ENCODE results near the gene BRD4. TPM values are rescaled to one million over a fixed set of nuclear protein-coding genes. Genes with fewer than 3 reads are reported as not detected.
"Not testable (repeated sequence)": the region's sequence is repeated elsewhere in the genome, so short reads cannot be mapped to it uniquely, and the experiment has no call there.

Gene BRD4
- polyA plus RNA-seq, 3 donors: 3.7 to 19.2 (median 4.2) TPM

DNA sequence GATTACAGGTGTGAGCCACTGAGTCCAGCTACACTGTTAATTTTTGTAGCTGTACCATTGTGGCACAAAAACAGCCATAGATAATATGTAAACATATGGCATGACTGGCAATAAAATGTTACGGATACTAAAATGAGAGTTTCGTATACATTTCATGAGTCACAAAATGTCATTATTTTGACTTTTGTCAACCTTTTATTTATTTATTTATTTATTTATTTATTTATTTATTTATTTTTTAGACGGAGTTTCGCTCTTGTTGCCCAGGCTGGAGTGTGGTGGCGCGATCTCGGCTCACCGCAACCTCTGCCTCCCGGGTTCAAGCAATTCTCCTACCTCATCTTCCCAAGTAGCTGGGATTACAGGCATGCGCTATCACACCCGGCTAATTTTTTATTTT lies 9.0 kb upstream of the BRD4 start:
- H3K27me3 ChIP-seq (ENCODE audit: control insufficient read depth in 2 of 2, insufficient read depth in 2 of 2, low read length in 2 of 2); H3K9me3 ChIP-seq (replicated peaks in 1 of 2; ENCODE audit: control insufficient read depth in 1 of 2, insufficient read depth in 1 of 2, low read length in 2 of 2); H3K27ac Mint-ChIP-seq; H3K9ac ChIP-seq (ENCODE audit: insufficient read depth, low read length, poor library complexity, severe bottlenecking); H3K79me2 ChIP-seq (ENCODE audit: insufficient read depth, low read length); H3K4me1 Mint-ChIP-seq; H2AFZ ChIP-seq (ENCODE audit: insufficient read depth, low read depth, low read length, poor library complexity, severe bottlenecking); intact Hi-C loops (cut with micrococcal nuclease); H3K4me2 ChIP-seq (replicated peaks; ENCODE audit: extremely low read depth, low read length, poor library complexity, severe bottlenecking); H3K4me3 Mint-ChIP-seq; H3K4me1 ChIP-seq (ENCODE audit: control insufficient read depth in 1 of 2, insufficient read depth in 2 of 2, low read length in 2 of 2); H3K27me3 Mint-ChIP-seq (ENCODE audit: low read depth in 3 of 3); H3K27ac ChIP-seq (ENCODE audit: low read depth in 1 of 2, low read length in 2 of 2); H4K20me1 ChIP-seq (ENCODE audit: insufficient read depth, low read length); H3K4me3 ChIP-seq (replicated peaks in 1 of 3; ENCODE audit: low read depth in 2 of 3, low read length in 3 of 3); H3K9me3 Mint-ChIP-seq; DNase-seq: not testable (repeated sequence)
- peaks cover 27 to 57% of the 10 kb centered on the region in 2 donors for H3K36me3 Mint-ChIP-seq
- no CpG with 5 or more reads among the region's 11 CpGs for WGBS (ENCODE audit: insufficient coverage)
- peaks cover 18 to 57% of the 10 kb centered on the region in 2 donors for H3K36me3 ChIP-seq (replicated peaks in 1 of 2; ENCODE audit: control insufficient read depth in 1 of 2, insufficient read depth in 2 of 2, low read length in 2 of 2)

- H3K36me3 ChIP-seq (replicated peaks in 1 of 2; ENCODE audit: control insufficient read depth in 1 of 2, insufficient read depth in 2 of 2, low read length in 2 of 2): peaks cover 11 to 48% of the 10 kb centered on the region in 2 donors
- WGBS (ENCODE audit: insufficient coverage): 100% methylated on average over 2 of the region's 4 CpGs
- H3K9me3 ChIP-seq (replicated peaks in 1 of 2; ENCODE audit: control insufficient read depth in 1 of 2, insufficient read depth in 1 of 2, low read length in 2 of 2): no peaks in the 10 kb centered on the region
- H3K36me3 Mint-ChIP-seq: peaks cover 19 to 50% of the 10 kb centered on the region in 2 donors
- H3K27me3 Mint-ChIP-seq (ENCODE audit: low read depth in 3 of 3): peaks cover 0 to 2% (median 0%) of the 10 kb centered on the region in 3 donors
- H4K20me1 ChIP-seq (ENCODE audit: insufficient read depth, low read length): no peaks in the 10 kb centered on the region
- no peak overlapping the region for H3K9ac ChIP-seq (ENCODE audit: insufficient read depth, low read length, poor library complexity, severe bottlenecking)
- DNase-seq: no peak
- no peak for TF ChIP-seq CTCF (IDR thresholded peaks at IDR 0.05)
- no peak overlapping the region for H3K4me3 ChIP-seq (replicated peaks in 1 of 3; ENCODE audit: low read depth in 2 of 3, low read length in 3 of 3)
- no peaks in the 10 kb centered on the region for H3K4me1 Mint-ChIP-seq
- no peak overlapping the region for H3K4me2 ChIP-seq (replicated peaks; ENCODE audit: extremely low read depth, low read length, poor library complexity, severe bottlenecking)
- intact Hi-C loops (cut with micrococcal nuclease): no loop called here
- no peak overlapping the region for H3K27ac Mint-ChIP-seq
- no peaks in the 10 kb centered on the region for H3K4me1 ChIP-seq (ENCODE audit: control insufficient read depth in 1 of 2, insufficient read depth in 2 of 2, low read length in 2 of 2)
- H3K79me2 ChIP-seq (ENCODE audit: insufficient read depth, low read length): peaks cover 8% of the 10 kb centered on the region
- H3K27ac ChIP-seq (ENCODE audit: low read depth in 1 of 2, low read length in 2 of 2): no peak overlapping the region
- no peaks in the 10 kb centered on the region for H3K9me3 Mint-ChIP-seq
- no peaks in the 10 kb centered on the region for H3K27me3 ChIP-seq (ENCODE audit: control insufficient read depth in 2 of 2, insufficient read depth in 2 of 2, low read length in 2 of 2)
- H3K4me3 Mint-ChIP-seq: no peak overlapping the region
- no peak overlapping the region for H2AFZ ChIP-seq (ENCODE audit: insufficient read depth, low read depth, low read length, poor library complexity, severe bottlenecking)
Measured at GRCh38 chr19:15340086-15340485, 7.7 kb upstream of the BRD4 start.
